SU-DHL-6 (cell line): ENCODE measurements around the gene MASP1.

Source experiments
- EZH2phosphoT487 ChIP-seq: fragments of 200-600 bp; sonication (generic), shearing (Covaris generic); conservative IDR thresholded peaks from 2 replicates; pipeline ENCODE4 v1.6.1; 2018; ENCODE audit warnings: mild to moderate bottlenecking, antibody characterized with exemption, low read length, moderate library complexity, mixed read lengths
- TF ChIP-seq, protein P1 (sequence below): fragments of 200-600 bp; sonication (generic); IDR thresholded peaks from one replicate; pipeline ENCODE4 v1.5.1; 2017; ENCODE audit warnings: antibody characterized with exemption, mild to moderate bottlenecking, low read length, moderate library complexity; ENCODE audit not compliant: insufficient read depth, poor library complexity, severe bottlenecking

DNA sequence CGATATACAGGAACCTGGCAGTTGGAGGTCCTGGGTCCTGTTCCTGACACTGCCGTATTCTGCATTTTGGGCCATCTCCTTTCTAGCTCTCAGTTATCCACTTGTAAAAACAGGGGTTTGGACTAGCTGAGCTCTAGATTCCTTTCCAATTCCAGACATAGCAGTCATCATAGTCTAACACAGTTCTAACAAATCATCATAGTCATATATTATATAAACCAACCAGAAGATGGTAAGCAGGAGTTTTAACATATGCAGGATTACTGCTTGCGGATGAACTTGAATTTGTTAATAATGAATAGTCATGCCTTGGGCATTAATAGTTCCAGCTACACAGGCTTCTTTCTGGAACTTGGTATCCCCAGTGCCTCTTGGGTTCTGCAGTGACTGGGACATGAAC lies 26.6 kb downstream of the MASP1 start:
- TF ChIP-seq, protein P1, sequence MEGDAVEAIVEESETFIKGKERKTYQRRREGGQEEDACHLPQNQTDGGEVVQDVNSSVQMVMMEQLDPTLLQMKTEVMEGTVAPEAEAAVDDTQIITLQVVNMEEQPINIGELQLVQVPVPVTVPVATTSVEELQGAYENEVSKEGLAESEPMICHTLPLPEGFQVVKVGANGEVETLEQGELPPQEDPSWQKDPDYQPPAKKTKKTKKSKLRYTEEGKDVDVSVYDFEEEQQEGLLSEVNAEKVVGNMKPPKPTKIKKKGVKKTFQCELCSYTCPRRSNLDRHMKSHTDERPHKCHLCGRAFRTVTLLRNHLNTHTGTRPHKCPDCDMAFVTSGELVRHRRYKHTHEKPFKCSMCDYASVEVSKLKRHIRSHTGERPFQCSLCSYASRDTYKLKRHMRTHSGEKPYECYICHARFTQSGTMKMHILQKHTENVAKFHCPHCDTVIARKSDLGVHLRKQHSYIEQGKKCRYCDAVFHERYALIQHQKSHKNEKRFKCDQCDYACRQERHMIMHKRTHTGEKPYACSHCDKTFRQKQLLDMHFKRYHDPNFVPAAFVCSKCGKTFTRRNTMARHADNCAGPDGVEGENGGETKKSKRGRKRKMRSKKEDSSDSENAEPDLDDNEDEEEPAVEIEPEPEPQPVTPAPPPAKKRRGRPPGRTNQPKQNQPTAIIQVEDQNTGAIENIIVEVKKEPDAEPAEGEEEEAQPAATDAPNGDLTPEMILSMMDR = no peak
- no peak for TF ChIP-seq EZH2phosphoT487
